Endodermal cell (in vitro differentiated cells): ENCODE results near the gene EIF4E1B. TPM values are rescaled to one million over a fixed set of nuclear protein-coding genes. Genes with fewer than 3 reads are reported as not detected.

Experiments used
- DNase-seq: peaks from one replicate; pipeline ENCODE4 v3.0.0-alpha.2; 2017
- H3K27ac ChIP-seq: 2 replicates; pipeline ENCODE4 v1.5.1; 2013; ENCODE audit warnings: mild to moderate bottlenecking, low read depth, low read length, moderate library complexity
- H3K27me3 ChIP-seq: 2 replicates; pipeline ENCODE4 v1.6.1; 2013; ENCODE audit warnings: mild to moderate bottlenecking, low read length, moderate library complexity; ENCODE audit not compliant: insufficient read depth, control insufficient read depth, poor library complexity, severe bottlenecking
- H3K36me3 ChIP-seq: 2 replicates; pipeline ENCODE4 v1.7.0; 2013; ENCODE audit warnings: mild to moderate bottlenecking, low read length, moderate library complexity; ENCODE audit not compliant: control insufficient read depth, insufficient read depth
- H3K4me1 ChIP-seq: one replicate; pipeline ENCODE4 v1.7.0; 2013; ENCODE audit warnings: low read length; ENCODE audit not compliant: control insufficient read depth, insufficient read depth
- H3K4me3 ChIP-seq: 2 replicates; pipeline ENCODE4 v1.5.1; 2013; ENCODE audit warnings: mild to moderate bottlenecking, low read length, moderate library complexity
- H3K9ac ChIP-seq: 2 replicates; pipeline ENCODE4 v1.6.1; 2013; ENCODE audit warnings: mild to moderate bottlenecking, low read length, moderate library complexity; ENCODE audit not compliant: poor library complexity, severe bottlenecking; ENCODE audit errors: extremely low read depth
- H3K9me3 ChIP-seq: 2 replicates; pipeline ENCODE4 v1.6.1; 2013; ENCODE audit warnings: mild to moderate bottlenecking, low read length, moderate library complexity; ENCODE audit not compliant: control insufficient read depth
- H3K27ac Mint-ChIP-seq: 2 replicates; pipeline ENCODE4 v1.8.0; 2020; ENCODE audit warnings: mixed read lengths
- H3K27me3 Mint-ChIP-seq: 2 replicates; pipeline ENCODE4 v1.8.0; 2021; ENCODE audit warnings: mild to moderate bottlenecking, mixed read lengths; ENCODE audit not compliant: insufficient read depth
- H3K36me3 Mint-ChIP-seq: 2 replicates; pipeline ENCODE4 v1.8.0; 2020; ENCODE audit warnings: low read depth, mixed read lengths
- H3K4me1 Mint-ChIP-seq: 2 replicates; pipeline ENCODE4 v1.8.0; 2020; ENCODE audit warnings: mixed read lengths
- H3K4me3 Mint-ChIP-seq: 2 replicates; pipeline ENCODE4 v1.8.0; 2020; ENCODE audit warnings: mild to moderate bottlenecking, moderate library complexity, mixed read lengths
- H3K9me3 Mint-ChIP-seq: 2 replicates; pipeline ENCODE4 v1.8.0; 2020; ENCODE audit warnings: mild to moderate bottlenecking, mixed read lengths
- WGBS, 2 experiments: methylation state at CpG; one replicate each; pipeline versions ENCODE4 v1.1.5 to v1.1.7; 2013; ENCODE audit warnings: missing lambda C conversion rate in 2 of 2, mixed read lengths in 1 of 2; ENCODE audit not compliant: insufficient coverage in 1 of 2, insufficient read length in 1 of 2; 5-methylcytosine and 5-hydroxymethylcytosine counted together
- total RNA-seq, 2 donors: library from RNA; stranded (reverse); fragmentation: NEBNext Ultra II Directional in 1 of 2; extraction: Animal tissue kit (Norgen Biotek cat#: 25700) in 1 of 2; gene quantifications; 2 replicates in 1 of 2; 3 replicates in 1 of 2; pipeline ENCODE4 v1.2.1, GENCODE V29; 2021
- TF ChIP-seq, protein P1 (sequence below): fragments of 200-600 bp; sonication (generic); conservative IDR thresholded peaks from 2 replicates; pipeline ENCODE4 v1.5.0; 2021; ENCODE audit warnings: antibody characterized with exemption, mild to moderate bottlenecking

EIF4E1B gene
- total RNA-seq, 2 donors from 2014 or later = 1.4 to 2.0 TPM

DNA sequence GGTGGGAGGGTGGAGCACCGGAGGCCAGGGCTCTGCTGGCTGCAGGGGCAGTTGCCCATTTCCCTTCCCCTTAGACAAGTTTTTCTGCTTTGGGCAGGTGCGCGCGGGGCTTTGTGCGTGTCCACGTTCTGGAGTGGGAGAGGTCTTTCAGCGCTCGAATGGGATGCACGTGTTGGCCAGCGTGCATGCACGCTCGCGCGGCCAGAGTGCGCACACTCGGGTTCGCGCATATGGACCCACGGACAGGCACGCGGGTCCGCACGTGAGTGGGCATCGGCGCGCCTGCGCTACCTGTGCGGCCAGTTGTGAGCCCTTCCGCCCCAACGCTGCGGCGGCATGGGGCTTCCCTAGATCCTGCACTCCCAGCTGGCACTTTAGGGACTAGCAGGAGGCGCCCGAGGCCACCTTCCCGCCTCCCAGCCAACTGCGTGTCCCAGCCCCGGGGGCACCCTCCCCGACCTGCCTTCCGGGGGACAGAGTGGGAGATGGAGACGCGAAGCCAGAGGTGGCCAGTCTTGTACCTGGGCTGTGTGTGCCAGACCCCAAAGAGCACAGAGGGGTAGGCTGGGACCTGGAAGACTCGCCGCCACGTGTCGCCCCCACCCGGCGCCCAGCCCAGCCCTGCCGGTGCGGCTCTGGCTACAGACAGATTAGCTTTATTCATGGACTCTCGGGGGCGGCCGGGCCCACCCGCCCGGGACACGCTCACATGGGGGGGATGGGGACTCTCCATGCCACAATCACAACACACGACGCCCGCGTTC, 10.7 kb upstream of the EIF4E1B start:
- Histone ChIP-seq H3K4me1 (no peaks in the 10 kb centered on the region), H3K9ac (no peak overlapping the region), H3K9me3 (no peaks in the 10 kb centered on the region), H3K27me3 (peaks cover 77% of the 10 kb centered on the region), H3K27ac (no peak overlapping the region), H3K36me3 (no peaks in the 10 kb centered on the region), H3K4me3 (no peak overlapping the region)
- peak; percentile 71 for DNase-seq
- Mint-ChIP-seq H3K4me1 (peaks cover 4% of the 10 kb centered on the region), H3K27ac (no peak overlapping the region), H3K4me3 (no peak overlapping the region), H3K36me3 (no peaks in the 10 kb centered on the region), H3K27me3 (peaks cover 86% of the 10 kb centered on the region), H3K9me3 (no peaks in the 10 kb centered on the region)
- TF ChIP-seq, protein P1, sequence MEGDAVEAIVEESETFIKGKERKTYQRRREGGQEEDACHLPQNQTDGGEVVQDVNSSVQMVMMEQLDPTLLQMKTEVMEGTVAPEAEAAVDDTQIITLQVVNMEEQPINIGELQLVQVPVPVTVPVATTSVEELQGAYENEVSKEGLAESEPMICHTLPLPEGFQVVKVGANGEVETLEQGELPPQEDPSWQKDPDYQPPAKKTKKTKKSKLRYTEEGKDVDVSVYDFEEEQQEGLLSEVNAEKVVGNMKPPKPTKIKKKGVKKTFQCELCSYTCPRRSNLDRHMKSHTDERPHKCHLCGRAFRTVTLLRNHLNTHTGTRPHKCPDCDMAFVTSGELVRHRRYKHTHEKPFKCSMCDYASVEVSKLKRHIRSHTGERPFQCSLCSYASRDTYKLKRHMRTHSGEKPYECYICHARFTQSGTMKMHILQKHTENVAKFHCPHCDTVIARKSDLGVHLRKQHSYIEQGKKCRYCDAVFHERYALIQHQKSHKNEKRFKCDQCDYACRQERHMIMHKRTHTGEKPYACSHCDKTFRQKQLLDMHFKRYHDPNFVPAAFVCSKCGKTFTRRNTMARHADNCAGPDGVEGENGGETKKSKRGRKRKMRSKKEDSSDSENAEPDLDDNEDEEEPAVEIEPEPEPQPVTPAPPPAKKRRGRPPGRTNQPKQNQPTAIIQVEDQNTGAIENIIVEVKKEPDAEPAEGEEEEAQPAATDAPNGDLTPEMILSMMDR = no peak
- 55 to 60% methylated on average over 26 to 59 of the region's 59 CpGs for WGBS, 2 experiments

DNA sequence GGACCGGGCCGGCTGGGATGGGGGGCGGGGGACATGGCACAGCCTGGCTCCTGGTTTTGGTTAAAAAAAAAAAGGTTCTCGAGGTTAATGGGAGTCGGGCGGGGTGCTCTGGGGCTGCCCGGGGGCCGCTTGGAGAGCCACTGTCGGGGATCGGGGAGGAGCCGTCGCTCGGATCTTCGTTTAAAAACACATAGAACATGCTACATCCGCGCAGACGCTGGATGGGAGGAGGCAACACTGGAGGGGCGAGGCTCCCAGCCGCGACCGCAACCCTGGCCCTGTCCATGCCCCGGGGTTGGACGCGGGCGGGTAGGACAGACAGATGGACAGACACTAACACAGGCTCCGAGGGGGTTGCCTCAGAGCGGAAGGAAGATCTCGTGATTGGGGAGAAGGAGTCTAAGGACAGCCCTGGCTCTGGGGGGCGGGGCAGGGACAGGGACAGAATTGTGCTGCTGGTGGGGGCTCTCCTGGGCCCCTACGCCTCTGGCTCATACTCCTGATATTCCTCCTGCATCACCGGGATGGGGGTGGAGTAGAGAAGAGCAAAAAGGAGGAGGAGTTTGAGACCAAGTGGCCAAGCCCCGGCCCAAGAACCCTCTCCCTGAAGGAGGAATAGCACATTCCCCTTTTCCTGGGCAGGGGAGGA, 10.0 kb upstream of the EIF4E1B start:
- Histone ChIP-seq H3K9ac (no peak overlapping the region), H3K36me3 (no peaks in the 10 kb centered on the region), H3K27ac (no peak overlapping the region), H3K9me3 (no peaks in the 10 kb centered on the region), H3K4me1 (no peaks in the 10 kb centered on the region), H3K4me3 (no peak overlapping the region), H3K27me3 (peaks cover 80% of the 10 kb centered on the region)
- Mint-ChIP-seq H3K4me1 (peaks cover 4% of the 10 kb centered on the region), H3K36me3 (no peaks in the 10 kb centered on the region), H3K27ac (no peak overlapping the region), H3K9me3 (no peaks in the 10 kb centered on the region), H3K27me3 (peaks cover 85% of the 10 kb centered on the region), H3K4me3 (no peak overlapping the region)
- 39 to 60% methylated on average over 10 to 32 of the region's 32 CpGs for WGBS, 2 experiments
- DNase-seq = peak; percentile 70
- TF ChIP-seq, protein P1 = no peak

DNA sequence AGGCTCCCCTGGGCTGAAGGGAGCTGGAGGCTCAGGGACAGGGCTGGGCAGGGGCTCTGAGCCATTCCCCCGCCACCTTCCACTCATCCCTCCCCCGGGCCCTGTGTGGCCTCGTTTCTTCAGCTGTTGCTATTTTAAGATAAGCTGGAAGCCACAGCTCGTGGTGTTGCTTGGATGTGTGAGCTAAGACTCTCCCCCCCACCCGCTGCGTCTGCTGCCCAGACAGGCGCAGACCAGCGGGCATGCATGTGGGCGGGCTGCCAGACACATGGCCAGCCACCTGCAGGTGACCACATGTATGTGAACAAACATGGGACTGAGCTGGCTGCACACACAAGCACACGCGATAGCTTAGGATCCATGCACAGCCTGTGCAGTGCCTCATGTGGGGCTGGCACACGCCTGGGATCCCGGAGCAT, 8.8 kb upstream of the EIF4E1B start:
- WGBS, 2 experiments = 91 to 92% methylated on average over 9 to 13 of the region's 13 CpGs
- Mint-ChIP-seq H3K4me1 (peaks cover 4% of the 10 kb centered on the region), H3K36me3 (no peaks in the 10 kb centered on the region), H3K4me3 (no peak overlapping the region), H3K9me3 (no peaks in the 10 kb centered on the region), H3K27me3 (peaks cover 84% of the 10 kb centered on the region), H3K27ac (no peak overlapping the region)
- Histone ChIP-seq H3K4me1 (no peaks in the 10 kb centered on the region), H3K9ac (no peak overlapping the region), H3K27me3 (peaks cover 77% of the 10 kb centered on the region), H3K9me3 (no peaks in the 10 kb centered on the region), H3K4me3 (no peak overlapping the region), H3K27ac (no peak overlapping the region), H3K36me3 (no peaks in the 10 kb centered on the region)
- TF ChIP-seq, protein P1 = no peak
- no peak for DNase-seq
